PC-3 (cell line): Measurements from ENCODE around the gene DCAF4L1. TPM values are rescaled to one million over a fixed set of nuclear protein-coding genes. Genes with fewer than 3 reads are reported as not detected.

ENCODE experiments used
- ATAC-seq: fragments of 200-7000 bp; cut with Tn5 transposase; 2 replicates; pipeline ENCODE4 v1.9.1; 2020; ENCODE audit warnings: mild to moderate bottlenecking, moderate library complexity
- BruUV-seq: library from RNA; stranded (reverse); fragments of 400-500 nt; replicated peaks from 2 replicates; lab custom pipeline; 2021; lab: Mats Ljungman, UMichigan
- CTCF ChIA-PET: fragments of 300-600 bp; sonication (Branson Sonifier 250); formaldehyde crosslinking; loops from one replicate; lab custom pipeline; 2022; ENCODE audit warnings: antibody characterized with exemption; lab: Charles Lee
- POLR2A ChIA-PET: fragments of 300-600 bp; sonication (Branson Sonifier 250); formaldehyde crosslinking; loops from one replicate; lab custom pipeline; 2022; ENCODE audit warnings: antibody characterized with exemption; ENCODE audit not compliant: unreplicated experiment; lab: Charles Lee
- DNase-seq: peaks from one replicate; pipeline ENCODE4 v3.0.0-alpha.2; 2015
- H2AFZ ChIP-seq: fragments of 300-600 bp; sonication (generic); 2 replicates; pipeline ENCODE4 v1.6.0; 2016; ENCODE audit warnings: antibody characterized with exemption, low read length
- H3F3A ChIP-seq: fragments of 300-600 bp; sonication (generic); one replicate; pipeline ENCODE4 v1.6.0; 2017; ENCODE audit warnings: antibody characterized with exemption, low read length, control low read depth, mild to moderate bottlenecking; ENCODE audit not compliant: unreplicated experiment
- H3K27ac ChIP-seq: fragments of 300-600 bp; sonication (generic); 2 replicates; pipeline ENCODE4 v1.5.1; 2016; ENCODE audit warnings: mild to moderate bottlenecking, low read length
- H3K27me3 ChIP-seq: fragments of 300-600 bp; sonication (generic); 2 replicates; pipeline ENCODE4 v1.6.1; 2016; ENCODE audit warnings: low read length, mixed read lengths
- H3K36me3 ChIP-seq: fragments of 300-600 bp; sonication (generic); 2 replicates; pipeline ENCODE4 v1.6.1; 2016; ENCODE audit warnings: low read depth, mixed run types, low read length, mixed read lengths
- H3K4me1 ChIP-seq: fragments of 300-600 bp; sonication (generic); 2 replicates; pipeline ENCODE4 v1.5.1; 2016; ENCODE audit warnings: low read length; ENCODE audit not compliant: insufficient read depth
- H3K4me2 ChIP-seq: fragments of 300-600 bp; sonication (generic); 2 replicates; pipeline ENCODE4 v1.6.0; 2016; ENCODE audit warnings: low read length
- H3K4me3 ChIP-seq: fragments of 300-600 bp; sonication (generic); 2 replicates; pipeline ENCODE4 v1.5.1; 2016; ENCODE audit warnings: mild to moderate bottlenecking, low read length, mixed read lengths
- H3K79me2 ChIP-seq: fragments of 300-600 bp; sonication (generic); 2 replicates; pipeline ENCODE4 v1.6.1; 2017; ENCODE audit warnings: low read length, mixed read lengths
- H3K9ac ChIP-seq: fragments of 300-600 bp; sonication (generic); 2 replicates; pipeline ENCODE4 v1.6.0; 2016; ENCODE audit warnings: mild to moderate bottlenecking, low read length
- H3K9me2 ChIP-seq: fragments of 300-600 bp; sonication (generic); replicated peaks from 2 replicates; pipeline ENCODE4 v1.6.1; 2016; ENCODE audit warnings: mixed run types, low read length, mixed read lengths
- H3K9me3 ChIP-seq: fragments of 300-600 bp; sonication (generic); 2 replicates; pipeline ENCODE4 v1.6.1; 2016; ENCODE audit warnings: low read length, mixed read lengths
- H4K20me1 ChIP-seq: fragments of 300-600 bp; sonication (generic); 2 replicates; pipeline ENCODE4 v1.6.1; 2016; ENCODE audit warnings: low read length, mixed read lengths
- EZH2 ChIP-seq: fragments of 300-600 bp; sonication (generic); IDR thresholded peaks from one replicate; pipeline ENCODE4 v1.6.1; 2017; ENCODE audit warnings: antibody characterized with exemption, mild to moderate bottlenecking, low read length; ENCODE audit not compliant: unreplicated experiment
- EZH2phosphoT487 ChIP-seq: fragments of 300-600 bp; sonication (generic); IDR thresholded peaks from 2 replicates; pipeline ENCODE4 v1.6.1; 2018; ENCODE audit warnings: mild to moderate bottlenecking, antibody characterized with exemption, low read length, borderline replicate concordance
- intact Hi-C: fragments of 100-400 bp; cut with micrococcal nuclease; formaldehyde crosslinking; loops from 2 replicates; pipeline ENCODE4 v1.9.0; 2023
- total RNA-seq: library from RNA; depleted of rRNA; stranded (reverse); fragments of >200 nt; gene quantifications from 2 replicates; pipeline ENCODE4 v1.2.3, GENCODE V29; 2014
- TF ChIP-seq, protein P1 (sequence below): fragments of 300-600 bp; sonication (generic); conservative IDR thresholded peaks from 2 replicates; pipeline ENCODE4 v1.5.1; 2017; ENCODE audit warnings: antibody characterized with exemption, low read depth, mild to moderate bottlenecking, low read length

The DCAF4L1 gene
- total RNA-seq, 1 experiment from 2014 or later = 0.22 TPM

GRCh38 chr4:41998019-41998418 lies 16.5 kb downstream of the DCAF4L1 start:
- no TSS peak for BruUV-seq
- no peaks in the 10 kb centered on the region for H3K9me2 ChIP-seq

GRCh38 chr4:41999321-41999720 lies 17.8 kb downstream of the DCAF4L1 start:
- H3K4me1 ChIP-seq = no peaks in the 10 kb centered on the region
- intact Hi-C loops = no loop called here
- no peaks in the 10 kb centered on the region for H3K9me3 ChIP-seq
- POLR2A ChIA-PET = no interaction called here
- no TSS peak for BruUV-seq
- H3K4me2 ChIP-seq = no peak overlapping the region
- DNase-seq (no peak), ATAC-seq (no peak)
- no peaks in the 10 kb centered on the region for H4K20me1 ChIP-seq
- no peak overlapping the region for H3K4me3 ChIP-seq
- H3K9ac ChIP-seq = no peak overlapping the region
- peaks cover 2% of the 10 kb centered on the region; the same call in 1 of the 2 replicates for H3K36me3 ChIP-seq
- CTCF ChIA-PET = no interaction called here
- H3K27me3 ChIP-seq = no peaks in the 10 kb centered on the region
- H3K79me2 ChIP-seq = no peaks in the 10 kb centered on the region
- TF ChIP-seq, protein P1, sequence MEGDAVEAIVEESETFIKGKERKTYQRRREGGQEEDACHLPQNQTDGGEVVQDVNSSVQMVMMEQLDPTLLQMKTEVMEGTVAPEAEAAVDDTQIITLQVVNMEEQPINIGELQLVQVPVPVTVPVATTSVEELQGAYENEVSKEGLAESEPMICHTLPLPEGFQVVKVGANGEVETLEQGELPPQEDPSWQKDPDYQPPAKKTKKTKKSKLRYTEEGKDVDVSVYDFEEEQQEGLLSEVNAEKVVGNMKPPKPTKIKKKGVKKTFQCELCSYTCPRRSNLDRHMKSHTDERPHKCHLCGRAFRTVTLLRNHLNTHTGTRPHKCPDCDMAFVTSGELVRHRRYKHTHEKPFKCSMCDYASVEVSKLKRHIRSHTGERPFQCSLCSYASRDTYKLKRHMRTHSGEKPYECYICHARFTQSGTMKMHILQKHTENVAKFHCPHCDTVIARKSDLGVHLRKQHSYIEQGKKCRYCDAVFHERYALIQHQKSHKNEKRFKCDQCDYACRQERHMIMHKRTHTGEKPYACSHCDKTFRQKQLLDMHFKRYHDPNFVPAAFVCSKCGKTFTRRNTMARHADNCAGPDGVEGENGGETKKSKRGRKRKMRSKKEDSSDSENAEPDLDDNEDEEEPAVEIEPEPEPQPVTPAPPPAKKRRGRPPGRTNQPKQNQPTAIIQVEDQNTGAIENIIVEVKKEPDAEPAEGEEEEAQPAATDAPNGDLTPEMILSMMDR = no peak
- H3K9me2 ChIP-seq = no peaks in the 10 kb centered on the region
- no peaks in the 10 kb centered on the region for H3F3A ChIP-seq
- no peak overlapping the region for H2AFZ ChIP-seq
- no peak overlapping the region for H3K27ac ChIP-seq

More at GRCh38 chr4:41998019-41998418, 16.5 kb downstream of the DCAF4L1 start:
- H3K4me3 ChIP-seq = no peak overlapping the region
- H3K36me3 ChIP-seq = no peaks in the 10 kb centered on the region
- no peak overlapping the region for H3K27ac ChIP-seq
- no peaks in the 10 kb centered on the region for H3F3A ChIP-seq
- ATAC-seq (no peak), DNase-seq (no peak)
- H3K9ac ChIP-seq = no peak overlapping the region
- H2AFZ ChIP-seq = no peak overlapping the region
- intact Hi-C loops = no loop called here
- no peaks in the 10 kb centered on the region for H4K20me1 ChIP-seq
- no peaks in the 10 kb centered on the region for H3K27me3 ChIP-seq
- H3K9me3 ChIP-seq = no peaks in the 10 kb centered on the region
- ChIA-PET CTCF (no interaction called here), POLR2A (no interaction called here)
- H3K4me1 ChIP-seq = no peaks in the 10 kb centered on the region; the same call in 1 of the 2 replicates
- no peak overlapping the region for H3K4me2 ChIP-seq
- TF ChIP-seq, protein P1 = no peak
- no peak for TF ChIP-seq EZH2
- no peak for TF ChIP-seq EZH2phosphoT487
- H3K79me2 ChIP-seq = peaks cover 5% of the 10 kb centered on the region; the same call in 1 of the 2 replicates

- no peaks in the 10 kb centered on the region for H3K9me3 ChIP-seq
- no peak overlapping the region for H2AFZ ChIP-seq
- no peaks in the 10 kb centered on the region for H3K79me2 ChIP-seq
- H3K4me3 ChIP-seq = no peak overlapping the region
- peaks cover 2% of the 10 kb centered on the region for H3K36me3 ChIP-seq
- H3K4me2 ChIP-seq = no peak overlapping the region
- POLR2A ChIA-PET = no interaction called here
- intact Hi-C loops = no loop called here
- TF ChIP-seq EZH2 = no peak
- no peak for TF ChIP-seq EZH2phosphoT487
- TF ChIP-seq, protein P1 = no peak
- BruUV-seq = no TSS peak
- ATAC-seq = no peak
- CTCF ChIA-PET = no interaction called here
- H3K4me1 ChIP-seq = no peaks in the 10 kb centered on the region
- no peak for DNase-seq
- no peak overlapping the region for H3K9ac ChIP-seq
- no peaks in the 10 kb centered on the region for H3K9me2 ChIP-seq
- H3F3A ChIP-seq = no peaks in the 10 kb centered on the region
- H3K27ac ChIP-seq = no peak overlapping the region
- H3K27me3 ChIP-seq = no peaks in the 10 kb centered on the region
- no peaks in the 10 kb centered on the region for H4K20me1 ChIP-seq
These were observed 26.6 kb downstream of the DCAF4L1 start for GRCh38 chr4:42008011-42008786.
